NCI-H2029 (cell line): ENCODE results near the gene CNN2.

Source experiments
- DNase-seq: peaks from one replicate; lab custom pipeline; 2025; lab: John Stamatoyannopoulos, UW

Gene CNN2

GRCh38 chr19:1065606-1066109 is 39.2 kb downstream of the CNN2 start:
- DNase-seq = no peak

GRCh38 chr19:1066251-1066747 is 39.9 kb downstream of the CNN2 start:
- DNase-seq = no peak

GRCh38 chr19:1066748-1067340 is 40.4 kb downstream of the CNN2 start, which contains the start of gene ARHGAP45:
Gene ARHGAP45, plus strand, starts transcription at chr19:1067167. Its CDS starts 239 bp downstream, at chr19:1067406.
- no peak for DNase-seq

- DNase-seq = no peak
Measured at GRCh38 chr19:1067341-1067957, 41.0 kb downstream of the CNN2 start.

- DNase-seq = no peak
Measured at GRCh38 chr19:1068009-1069001, 41.9 kb downstream of the CNN2 start.

GRCh38 chr19:1069009-1069779 is 42.8 kb downstream of the CNN2 start:
- DNase-seq = peak; percentile 28

- DNase-seq = no peak
Measured at GRCh38 chr19:1070576-1070930, 44.1 kb downstream of the CNN2 start.

GRCh38 chr19:1070931-1071791 is 44.8 kb downstream of the CNN2 start:
- no peak for DNase-seq

GRCh38 chr19:1072371-1073015 is 46.1 kb downstream of the CNN2 start:
- no peak for DNase-seq

- DNase-seq = no peak
Measured at GRCh38 chr19:1073063-1073955, 46.9 kb downstream of the CNN2 start.

GRCh38 chr19:1073956-1074517 is 47.6 kb downstream of the CNN2 start:
- DNase-seq = no peak

GRCh38 chr19:1074544-1075283 is 48.3 kb downstream of the CNN2 start:
- DNase-seq = peak; percentile 91

- DNase-seq = no peak
Measured at GRCh38 chr19:1076046-1076386, 49.6 kb downstream of the CNN2 start.

GRCh38 chr19:1076951-1077350 is 50.5 kb downstream of the CNN2 start:
- peak; percentile 82 for DNase-seq

- DNase-seq = no peak
Measured at GRCh38 chr19:1079566-1080111, 53.2 kb downstream of the CNN2 start.

- DNase-seq = no peak
Measured at GRCh38 chr19:1080360-1081161, 54.2 kb downstream of the CNN2 start.
